Gastroesophageal sphincter (tissue), 4 donors: ENCODE results near the gene KIF12. TPM values are rescaled to one million over a fixed set of nuclear protein-coding genes. Genes with fewer than 3 reads are reported as not detected.

Source experiments
- ATAC-seq: fragments of 150-250 bp; one replicate; pipeline ENCODE4 v1.9.1; 2016; ENCODE audit warnings: mild to moderate bottlenecking, moderate library complexity
- H3K27ac ChIP-seq, 4 donors: fragments of 200-600 bp; sonication (generic) in 3 of 4; 1 replicate in 3 of 4; 2 replicates in 1 of 4; pipeline ENCODE4 v1.5.1; 2016 to 2019
- H3K27me3 ChIP-seq: fragments of 200-600 bp; sonication (generic); one replicate; pipeline ENCODE4 v1.5.1; 2019
- H3K36me3 ChIP-seq, 2 donors: fragments of 200-600 bp; sonication (generic); one replicate each; pipeline ENCODE4 v1.5.1; 2019; ENCODE audit warnings: control low read depth in 1 of 2
- H3K4me1 ChIP-seq, 3 donors: fragments of 200-600 bp; sonication (generic); 1 replicate in 2 of 3; 2 replicates in 1 of 3; pipeline ENCODE4 v1.5.1; 2016 to 2019; ENCODE audit warnings: control low read depth in 2 of 3
- H3K4me3 ChIP-seq, 2 donors: fragments of 200-600 bp; sonication (generic); one replicate each; pipeline ENCODE4 v1.5.1; 2019; ENCODE audit warnings: mild to moderate bottlenecking in 1 of 2, moderate library complexity in 1 of 2
- H3K9me3 ChIP-seq, 3 donors: fragments of 200-600 bp; sonication (generic); one replicate each; pipeline ENCODE4 v1.5.1; 2017 to 2019; ENCODE audit warnings: control low read depth in 2 of 3
- CTCF ChIP-seq, 4 experiments: fragments of 200-600 bp in 2 of 4; fragments of 450-650 bp in 2 of 4; sonication (generic) in 1 of 4; IDR thresholded peaks; one replicate each; pipeline ENCODE4 v1.5.1; 2017 to 2019; ENCODE audit warnings: antibody characterized with exemption in 4 of 4, mild to moderate bottlenecking in 2 of 4, moderate library complexity in 2 of 4
- EP300 ChIP-seq: sonication (generic); formaldehyde crosslinking; IDR thresholded peaks from one replicate; pipeline ENCODE4 v1.6.1; 2017; ENCODE audit warnings: antibody characterized with exemption, mild to moderate bottlenecking
- POLR2A ChIP-seq, 2 donors: fragments of 450-650 bp; IDR thresholded peaks; one replicate each; pipeline ENCODE4 v1.6.1; 2017; ENCODE audit warnings: antibody characterized with exemption in 2 of 2, mild to moderate bottlenecking in 2 of 2, moderate library complexity in 1 of 2
- POLR2AphosphoS5 ChIP-seq: sonication (generic); formaldehyde crosslinking; IDR thresholded peaks from one replicate; pipeline ENCODE4 v1.6.1; 2017; ENCODE audit warnings: antibody characterized with exemption
- WGBS, 2 donors: methylation state at CpG; one replicate each; pipeline ENCODE4 v1.1.5; 2018; ENCODE audit warnings: low coverage in 1 of 2; 5-methylcytosine and 5-hydroxymethylcytosine counted together
- total RNA-seq, 4 donors: library from RNA; depleted of rRNA; stranded (reverse); fragments of >200 nt; gene quantifications; one replicate each; pipeline ENCODE4 v1.1.0, GENCODE V29; 2016

Gene KIF12
- total RNA-seq, 4 donors from 2014 or later = not detected

- Histone ChIP-seq H3K9me3 (peaks cover 0 to 16% (median 0%) of the 10 kb centered on the region in 3 donors), H3K4me1 (peaks cover 0 to 19% (median 5%) of the 10 kb centered on the region in 3 donors), H3K36me3 (no peaks in the 10 kb centered on the region), H3K27me3 (peaks cover 58% of the 10 kb centered on the region), H3K27ac (no peak overlapping the region), H3K4me3 (peak overlapping the region in 1 of 2 donors; percentile 52)
- WGBS, 2 donors = 70% methylated on average over 2 of the region's 18 CpGs; no CpG with 5 or more reads in 1 of the 2 donors
- TF ChIP-seq POLR2A (IDR thresholded peaks at IDR 0.05) (no peak), EP300 (no peak), CTCF (IDR thresholded peaks at IDR 0.05) (no peak), POLR2AphosphoS5 (no peak)
- no peak for ATAC-seq
Observed at GRCh38 chr9:114097613-114098020, 1.5 kb downstream of the KIF12 start.

DNA sequence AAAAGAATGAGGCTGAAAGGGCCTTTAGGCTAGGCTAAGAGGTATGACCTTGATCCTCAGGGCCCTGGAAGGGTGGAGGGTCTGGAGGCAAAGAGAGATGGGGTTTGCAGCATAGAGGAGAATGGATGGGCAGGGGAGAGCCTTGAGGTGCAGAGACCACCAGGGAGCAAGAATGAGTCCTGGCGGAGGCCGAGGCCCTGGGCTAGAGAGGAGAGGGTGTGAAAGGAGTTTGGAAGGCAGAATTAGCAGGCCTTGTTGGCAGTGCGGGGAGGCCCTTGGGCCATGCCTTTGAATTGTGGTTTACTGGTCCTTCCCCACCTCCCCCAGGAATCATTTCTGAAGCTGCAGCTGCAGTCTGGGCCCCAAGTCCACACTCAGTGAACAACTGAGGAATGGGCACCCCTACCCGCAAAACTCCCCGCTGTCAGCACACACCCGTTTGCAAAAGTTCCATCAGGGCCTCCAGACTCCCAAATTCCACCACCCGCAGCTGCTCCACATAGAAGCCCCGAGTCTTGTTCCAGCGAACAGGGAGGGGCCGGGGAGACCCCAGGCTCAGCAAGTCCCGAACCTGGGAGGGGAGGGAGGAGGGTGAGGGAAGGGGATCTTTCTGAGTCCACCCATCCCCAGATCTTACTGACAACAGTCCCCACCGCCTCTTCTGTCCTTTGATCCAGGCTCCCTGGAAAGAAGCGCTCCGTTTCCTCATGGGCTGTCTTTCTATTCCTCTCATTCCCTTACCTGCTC is 2.1 kb downstream of the KIF12 start:
- no peak overlapping the region for H3K27ac ChIP-seq
- peaks cover 0 to 19% (median 5%) of the 10 kb centered on the region in 3 donors for H3K4me1 ChIP-seq
- no peak for TF ChIP-seq EP300
- no peak for TF ChIP-seq CTCF (IDR thresholded peaks at IDR 0.05)
- no peak for TF ChIP-seq POLR2AphosphoS5
- TF ChIP-seq POLR2A (IDR thresholded peaks at IDR 0.05) = no peak
- no peak overlapping the region for H3K4me3 ChIP-seq
- H3K9me3 ChIP-seq = peaks cover 0 to 10% (median 0%) of the 10 kb centered on the region in 3 donors
- 79% methylated on average over 5 to 9 of the region's 14 CpGs for WGBS, 2 donors
- H3K27me3 ChIP-seq = peaks cover 61% of the 10 kb centered on the region
- no peak for ATAC-seq
- no peaks in the 10 kb centered on the region for H3K36me3 ChIP-seq

DNA sequence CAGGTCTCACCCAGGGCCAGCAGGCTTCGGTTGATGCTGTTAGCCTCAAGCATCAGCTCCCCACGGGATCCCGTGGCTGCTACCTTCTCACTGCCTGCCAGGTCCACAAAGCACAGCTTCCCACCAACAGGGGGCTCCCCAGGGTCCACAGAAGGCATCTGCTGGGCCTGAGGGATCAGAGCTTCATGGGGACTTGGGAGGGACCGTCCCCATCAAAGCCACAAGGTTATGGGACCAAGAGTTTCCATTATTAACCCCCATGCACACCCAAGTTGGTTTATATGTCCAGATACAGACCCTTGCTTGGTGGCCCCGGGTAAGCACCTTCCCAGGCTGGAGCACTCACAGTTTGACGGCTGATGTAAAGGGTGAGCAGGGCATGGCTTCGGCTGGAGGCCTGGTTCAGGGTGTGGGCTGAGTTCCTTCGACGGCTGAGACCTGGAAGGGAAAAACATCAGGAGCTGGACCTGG is 3.0 kb downstream of the KIF12 start:
- Histone ChIP-seq H3K27me3 (peaks cover 61% of the 10 kb centered on the region), H3K4me1 (peaks cover 0 to 19% (median 5%) of the 10 kb centered on the region in 3 donors), H3K9me3 (peaks cover 0 to under 1% (median 0%) of the 10 kb centered on the region in 3 donors), H3K36me3 (no peaks in the 10 kb centered on the region), H3K4me3 (no peak overlapping the region), H3K27ac (no peak overlapping the region)
- WGBS, 2 donors = 89 to 100% methylated on average over 2 to 7 of the region's 9 CpGs
- no peak for TF ChIP-seq EP300
- no peak for TF ChIP-seq CTCF (IDR thresholded peaks at IDR 0.05)
- TF ChIP-seq POLR2AphosphoS5 = no peak
- no peak for TF ChIP-seq POLR2A (IDR thresholded peaks at IDR 0.05)
- ATAC-seq = no peak

- Histone ChIP-seq H3K9me3 (no peaks in the 10 kb centered on the region), H3K27me3 (peaks cover 63% of the 10 kb centered on the region), H3K4me1 (peaks cover 0 to 19% (median 5%) of the 10 kb centered on the region in 3 donors), H3K36me3 (no peaks in the 10 kb centered on the region), H3K27ac (no peak overlapping the region), H3K4me3 (no peak overlapping the region)
- no peak for ATAC-seq
- no peak for TF ChIP-seq POLR2AphosphoS5
- no peak for TF ChIP-seq POLR2A (IDR thresholded peaks at IDR 0.05)
- no peak for TF ChIP-seq EP300
- TF ChIP-seq CTCF (IDR thresholded peaks at IDR 0.05) = no peak
- no CpG with 5 or more reads among the region's 12 CpGs for WGBS, 2 donors
Observed at GRCh38 chr9:114094971-114095370, 4.1 kb downstream of the KIF12 start.
